GM19099 (cell line): ENCODE measurements around the gene RBM4B.

ENCODE experiments used
- POLR2A ChIP-seq: IDR thresholded peaks from 3 replicates; pipeline ENCODE4 v1.6.1; 2011; ENCODE audit warnings: low read depth; ENCODE audit not compliant: insufficient read length; ENCODE audit errors: extremely low read depth

Gene RBM4B

GRCh38 chr11:66713746-66714480 is 36.2 kb upstream of the RBM4B start:
- TF ChIP-seq POLR2A: no peak

DNA sequence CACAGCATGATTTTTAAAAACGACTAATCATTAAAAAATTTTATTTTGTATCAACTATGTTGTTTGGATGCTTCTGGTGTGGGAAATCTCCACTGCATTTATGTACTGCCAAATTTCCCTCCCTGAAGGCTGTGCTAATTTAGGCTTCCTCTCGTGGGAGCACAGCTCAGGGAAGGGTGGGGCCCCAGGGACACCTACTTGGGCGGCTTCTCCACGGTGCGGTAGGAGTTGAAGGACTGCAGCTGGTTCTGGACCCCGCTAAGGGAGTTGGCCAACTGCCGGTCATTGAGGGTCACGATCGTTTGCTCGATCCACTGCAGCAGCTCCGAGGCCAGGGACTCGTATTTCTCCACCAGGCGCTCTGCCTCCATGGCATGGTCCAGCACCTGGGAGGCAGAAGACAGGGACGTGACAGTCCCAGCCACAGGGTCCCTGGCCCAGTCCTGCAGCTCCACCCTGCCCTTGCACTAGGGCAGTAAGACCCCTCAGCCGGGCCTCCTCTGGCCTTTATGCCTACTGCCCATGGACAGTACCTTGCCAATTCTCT is 32.8 kb upstream of the RBM4B start:
- no peak for TF ChIP-seq POLR2A

- TF ChIP-seq POLR2A: no peak
Observed at GRCh38 chr11:66708701-66709100, 31.0 kb upstream of the RBM4B start.

- no peak for TF ChIP-seq POLR2A
Observed at GRCh38 chr11:66708094-66708493, 30.4 kb upstream of the RBM4B start.

DNA sequence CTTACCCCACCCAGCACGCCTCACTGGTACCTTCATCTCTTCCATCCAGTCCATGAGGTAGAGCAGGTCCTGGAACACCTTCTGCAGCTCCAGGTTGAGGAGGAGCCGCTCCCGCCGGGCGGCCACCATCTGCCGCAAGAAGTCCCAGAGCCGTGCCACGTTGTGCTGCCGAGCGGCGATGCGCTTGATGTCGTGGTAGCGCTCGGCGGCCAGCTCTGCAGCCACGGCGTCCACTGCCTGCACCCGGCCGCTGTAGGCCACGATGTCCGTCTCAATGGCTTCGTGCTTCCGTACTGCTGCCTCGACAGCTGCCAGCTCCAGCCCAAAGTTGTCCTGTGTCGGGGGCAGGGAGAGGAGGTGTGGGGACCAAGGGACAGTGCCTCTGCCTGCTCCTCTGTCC is 29.8 kb upstream of the RBM4B start:
- TF ChIP-seq POLR2A: no peak

DNA sequence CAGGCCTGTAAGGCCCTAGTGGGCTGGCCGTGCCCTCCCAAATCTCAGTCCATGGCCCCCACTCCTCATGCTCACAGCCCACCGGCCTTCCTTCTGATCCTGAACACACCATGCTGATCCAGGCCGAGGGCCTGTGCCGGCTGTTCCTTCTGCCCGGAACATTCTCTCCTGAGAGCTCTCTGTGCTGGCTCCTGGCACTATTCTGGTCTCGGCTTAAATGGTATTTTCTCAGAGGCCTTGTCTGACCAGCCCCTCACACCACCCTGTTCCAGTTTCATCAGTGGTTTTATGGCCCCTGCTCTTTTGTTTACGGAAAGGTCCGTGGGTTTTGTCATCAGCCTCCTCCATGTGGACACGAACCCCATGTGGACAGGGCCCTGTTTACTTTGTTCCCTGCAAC is 29.3 kb upstream of the RBM4B start:
- TF ChIP-seq POLR2A: no peak

DNA sequence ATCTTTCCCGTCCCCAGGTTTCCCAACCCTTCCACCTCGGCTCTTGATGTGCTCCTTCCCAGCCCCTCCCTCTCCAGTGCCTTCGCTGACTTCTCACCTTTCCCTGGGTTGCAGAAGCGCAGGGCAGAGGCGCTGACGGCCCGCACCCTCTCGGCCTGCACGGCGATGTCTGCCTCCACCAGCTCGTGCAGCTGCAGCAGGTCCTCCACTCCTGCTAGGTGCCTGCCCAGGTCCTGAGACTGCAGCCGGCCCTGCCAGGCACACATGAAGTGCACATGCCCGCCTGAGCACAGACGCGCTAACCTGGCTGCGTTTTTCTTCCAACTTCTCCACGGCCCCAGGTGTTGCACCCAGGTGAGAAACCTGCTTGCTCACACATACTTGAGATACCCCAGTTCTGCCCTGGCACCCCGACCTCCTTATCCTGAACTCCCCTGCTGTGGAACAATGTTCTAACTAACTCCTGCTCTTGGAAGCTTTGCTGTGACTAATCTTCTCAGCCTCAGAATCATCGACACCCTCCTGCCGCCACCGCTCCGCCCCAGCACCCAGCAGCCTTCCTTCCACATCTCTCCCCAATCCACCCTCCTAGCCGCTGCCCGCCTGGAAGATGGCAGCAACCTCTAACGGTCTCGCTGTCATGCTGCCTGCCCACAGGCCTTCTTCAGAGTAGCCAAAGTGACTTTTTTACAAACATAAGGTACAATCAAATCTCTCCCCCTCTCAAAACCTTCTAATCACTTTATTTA is 28.1 kb upstream of the RBM4B start:
- TF ChIP-seq POLR2A: no peak

GRCh38 chr11:66704659-66705360 is 27.1 kb upstream of the RBM4B start:
- TF ChIP-seq POLR2A: no peak

DNA sequence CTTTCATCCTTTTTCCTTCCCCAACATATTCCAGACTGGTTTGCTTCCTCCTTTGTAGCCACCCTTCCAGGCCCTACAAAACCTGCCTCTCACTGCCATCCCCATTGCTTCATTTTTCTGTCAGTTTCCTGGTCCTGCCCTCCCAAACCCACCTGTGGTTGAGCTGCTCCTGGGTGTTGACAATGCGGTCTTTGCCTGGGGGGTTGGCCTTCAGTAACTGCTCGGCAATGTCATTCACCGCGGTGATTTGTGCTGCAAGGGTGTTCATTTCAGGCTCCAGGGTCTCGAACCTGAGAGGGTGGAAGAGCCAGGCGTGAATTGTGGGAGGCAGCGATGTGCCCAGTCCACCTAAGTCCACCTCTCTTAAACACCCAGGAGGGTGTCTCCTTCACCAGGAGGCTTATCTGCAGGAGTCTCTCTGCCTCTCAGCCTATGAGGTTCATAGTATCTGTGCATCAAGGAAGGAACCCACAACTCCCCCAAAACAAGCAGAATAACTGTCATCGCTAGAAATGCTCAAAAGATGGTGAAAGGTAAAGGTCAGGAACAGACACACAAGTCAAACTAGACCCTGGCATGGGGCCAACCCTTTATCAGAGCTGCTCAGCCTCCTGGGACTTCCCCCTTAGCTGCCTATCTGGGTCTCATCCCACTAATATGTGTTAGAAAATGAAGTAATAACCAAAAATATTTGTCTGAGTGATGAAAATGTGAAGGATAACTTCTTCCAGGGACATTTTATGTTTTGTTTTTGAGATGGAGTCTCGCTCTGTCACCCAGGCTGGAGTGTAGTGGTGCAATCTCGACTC is 23.9 kb upstream of the RBM4B start:
- no peak for TF ChIP-seq POLR2A

GRCh38 chr11:66700742-66701141 is 23.1 kb upstream of the RBM4B start:
- TF ChIP-seq POLR2A: no peak

GRCh38 chr11:66700337-66700736 is 22.6 kb upstream of the RBM4B start:
- no peak for TF ChIP-seq POLR2A

DNA sequence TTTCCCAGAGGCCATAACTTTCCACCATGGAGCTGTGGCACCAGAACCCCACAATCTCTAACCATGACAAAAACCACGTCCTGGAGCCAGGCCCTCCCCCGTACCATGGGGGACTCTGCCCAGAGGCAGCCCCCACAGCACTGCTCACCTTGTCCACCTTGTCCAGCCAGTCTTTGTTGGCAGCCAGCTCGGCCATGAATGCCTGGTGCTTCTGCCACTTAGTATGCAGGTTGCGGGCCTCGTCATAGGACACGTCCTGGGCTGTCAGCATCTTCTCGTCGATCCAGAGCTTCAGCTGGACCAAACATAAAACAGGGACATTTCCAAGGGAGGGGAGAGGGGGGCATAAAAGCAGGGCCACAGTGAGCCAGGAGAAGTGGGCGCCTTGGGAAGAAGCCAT is 20.8 kb upstream of the RBM4B start:
- no peak for TF ChIP-seq POLR2A

- no peak for TF ChIP-seq POLR2A
Observed at GRCh38 chr11:66697988-66698387, 20.3 kb upstream of the RBM4B start.

DNA sequence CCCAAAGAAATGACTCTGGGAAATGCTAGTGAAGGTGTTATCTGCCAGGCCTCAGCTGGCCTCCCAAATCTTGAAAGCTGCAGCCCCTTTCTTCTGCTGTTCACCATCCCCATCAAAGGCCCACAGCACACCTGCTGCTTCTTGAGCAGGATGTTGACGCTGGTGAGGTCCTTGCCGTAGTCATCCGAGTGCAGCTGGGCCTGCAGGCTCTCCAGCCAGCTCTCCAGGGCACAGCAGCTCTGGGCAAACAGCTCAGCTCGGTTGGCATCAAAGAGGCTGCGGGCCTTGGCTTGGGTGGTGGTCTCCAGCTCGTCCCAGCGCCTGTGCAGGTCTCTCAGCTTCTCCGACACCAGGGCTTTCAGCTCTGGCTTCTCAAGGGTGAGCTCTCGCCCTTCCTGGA is 18.5 kb upstream of the RBM4B start:
- TF ChIP-seq POLR2A: no peak
